ENCODE measurements around the gene IL1RN.

DNA sequence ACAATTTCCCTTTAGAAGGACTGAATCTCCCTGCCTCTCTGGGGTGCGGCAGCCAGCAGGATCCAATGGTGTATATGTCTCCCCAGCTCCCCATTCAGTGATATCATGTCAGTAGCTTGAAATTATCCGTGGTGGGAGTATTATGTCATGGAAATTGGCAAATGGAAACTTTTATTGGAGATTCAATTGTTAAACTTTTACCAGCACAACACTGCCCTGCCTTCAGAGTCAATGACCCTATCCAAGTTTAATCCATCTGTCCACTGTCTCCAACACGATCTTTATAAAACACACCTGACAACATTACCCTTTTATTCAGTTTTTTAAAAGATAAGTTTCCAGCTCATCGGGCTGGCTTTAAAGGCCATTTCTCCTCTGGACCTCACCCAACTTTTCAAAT, 5.0 kb upstream of the IL1RN start:
- TF ChIP-seq CTCF (optimal IDR thresholded peaks at IDR 0.05 in 1 of 3, IDR thresholded peaks at IDR 0.05 in 1 of 3, conservative IDR thresholded peaks at IDR 0.05 in 1 of 3; ENCODE audit: extremely low read depth in 1 of 3, insufficient read depth in 2 of 3, low read length in 3 of 3) (no peak), EZH2 (IDR thresholded peaks at IDR 0.05; ENCODE audit: low read length) (no peak)
